ENCODE measurements around the gene GID8. TPM values are rescaled to one million over a fixed set of nuclear protein-coding genes. Genes with fewer than 3 reads are reported as not detected.

The GID8 gene
- total RNA-seq, 1 donor from 2014 or later, result 48.7 TPM

- TF ChIP-seq CTCF (IDR thresholded peaks at IDR 0.05) (no peak), EZH2 (IDR thresholded peaks at IDR 0.05) (no peak)
- no peak overlapping the region for H3K27ac Mint-ChIP-seq
Observed at GRCh38 chr20:62923669-62924441, 14.1 kb upstream of the GID8 start.

GRCh38 chr20:62924442-62925075, 13.4 kb upstream of the GID8 start:
- peak overlapping the region; percentile 97 for H3K4me2 ChIP-seq
- H3K79me2 ChIP-seq (ENCODE audit: low read depth), result peaks cover 98% of the 10 kb centered on the region
- H3K4me1 Mint-ChIP-seq, result peaks cover 60% of the 10 kb centered on the region
- TF ChIP-seq EZH2 (IDR thresholded peaks at IDR 0.05) (no peak), CTCF (IDR thresholded peaks at IDR 0.05) (no peak), EZH2phosphoT487 (IDR thresholded peaks at IDR 0.05) (no peak)
- H3K27me3 Mint-ChIP-seq (ENCODE audit: insufficient read depth, low read depth), result peaks cover 4% of the 10 kb centered on the region
- peaks cover 43% of the 10 kb centered on the region for H3F3A ChIP-seq (ENCODE audit: low read depth)
- no peak overlapping the region for H3K9ac ChIP-seq
- H3K27ac ChIP-seq, result no peak overlapping the region
- H3K4me1 ChIP-seq, result peaks cover 41% of the 10 kb centered on the region
- H3K4me3 ChIP-seq, result peak overlapping the region; percentile 99
- peaks cover 95% of the 10 kb centered on the region for H4K20me1 ChIP-seq (ENCODE audit: low read depth)
- no peaks in the 10 kb centered on the region for H3K27me3 ChIP-seq
- H3K4me3 Mint-ChIP-seq, result peak overlapping the region; percentile 97
- H3K27ac Mint-ChIP-seq, result no peak overlapping the region
- no peak for DNase-seq (ENCODE audit: low spot score)
- H3K9me3 ChIP-seq (ENCODE audit: low read depth), result no peaks in the 10 kb centered on the region
- H2AFZ ChIP-seq (replicated peaks), result no peak overlapping the region
- no peaks in the 10 kb centered on the region for H3K36me3 ChIP-seq
- H3K36me3 Mint-ChIP-seq, result peaks cover 2% of the 10 kb centered on the region
- H3K9me3 Mint-ChIP-seq, result no peaks in the 10 kb centered on the region

More at GRCh38 chr20:62923669-62924441, 14.1 kb upstream of the GID8 start:
- peaks cover 63% of the 10 kb centered on the region for H3K4me1 Mint-ChIP-seq
- H3K27me3 Mint-ChIP-seq (ENCODE audit: insufficient read depth, low read depth), result peaks cover 4% of the 10 kb centered on the region
- Histone ChIP-seq H3K9ac (no peak overlapping the region), H2AFZ (replicated peaks) (no peak overlapping the region), H3K4me3 (peak overlapping the region; percentile 99), H3K27me3 (no peaks in the 10 kb centered on the region), H3K27ac (no peak overlapping the region), H3K9me3 (ENCODE audit: low read depth) (no peaks in the 10 kb centered on the region), H4K20me1 (ENCODE audit: low read depth) (peaks cover 95% of the 10 kb centered on the region), H3K4me1 (peaks cover 46% of the 10 kb centered on the region), H3F3A (ENCODE audit: low read depth) (peaks cover 46% of the 10 kb centered on the region), H3K79me2 (ENCODE audit: low read depth) (peaks cover 98% of the 10 kb centered on the region), H3K4me2 (peak overlapping the region; percentile 97), H3K36me3 (no peaks in the 10 kb centered on the region)
- peaks cover 2% of the 10 kb centered on the region for H3K36me3 Mint-ChIP-seq
- peak overlapping the region; percentile 97 for H3K4me3 Mint-ChIP-seq
- no peak for DNase-seq (ENCODE audit: low spot score)
- H3K9me3 Mint-ChIP-seq, result no peaks in the 10 kb centered on the region

- peaks cover 58% of the 10 kb centered on the region for H3K4me1 Mint-ChIP-seq
- Histone ChIP-seq H3K36me3 (no peaks in the 10 kb centered on the region), H3K4me3 (peak overlapping the region; percentile 99), H3K27ac (no peak overlapping the region), H3K4me2 (peak overlapping the region; percentile 97), H3K79me2 (ENCODE audit: low read depth) (peaks cover 98% of the 10 kb centered on the region), H2AFZ (replicated peaks) (no peak overlapping the region), H3K27me3 (no peaks in the 10 kb centered on the region), H3K9ac (peak overlapping the region; percentile 88), H3K4me1 (peaks cover 37% of the 10 kb centered on the region), H4K20me1 (ENCODE audit: low read depth) (peaks cover 95% of the 10 kb centered on the region), H3K9me3 (ENCODE audit: low read depth) (no peaks in the 10 kb centered on the region), H3F3A (ENCODE audit: low read depth) (peaks cover 43% of the 10 kb centered on the region)
- TF ChIP-seq EZH2phosphoT487 (IDR thresholded peaks at IDR 0.05), result no peak
- TF ChIP-seq CTCF (IDR thresholded peaks at IDR 0.05), result no peak
- no peak for TF ChIP-seq EZH2 (IDR thresholded peaks at IDR 0.05)
- H3K9me3 Mint-ChIP-seq, result no peaks in the 10 kb centered on the region
- peaks cover 2% of the 10 kb centered on the region for H3K36me3 Mint-ChIP-seq
- H3K27ac Mint-ChIP-seq, result peak overlapping the region; percentile 7
- no peak for DNase-seq (ENCODE audit: low spot score)
- H3K27me3 Mint-ChIP-seq (ENCODE audit: insufficient read depth, low read depth), result peaks cover 4% of the 10 kb centered on the region
- H3K4me3 Mint-ChIP-seq, result peak overlapping the region; percentile 97
Observed at GRCh38 chr20:62925076-62925419, 12.9 kb upstream of the GID8 start.

Measured in neural progenitor cell (in vitro differentiated cells).